IPS-15b (cell line): ENCODE results near the gene IFT88.
"Not testable (repeated sequence)": the region's sequence is repeated elsewhere in the genome, so short reads cannot be mapped to it uniquely, and the experiment has no call there.

Experiments
- H3K27me3 ChIP-seq: one replicate; pipeline ENCODE4 v1.6.1; 2013; ENCODE audit warnings: low read length; ENCODE audit not compliant: control insufficient read depth, insufficient read depth
- H3K36me3 ChIP-seq: one replicate; pipeline ENCODE4 v1.6.1; 2013; ENCODE audit warnings: low read length; ENCODE audit not compliant: control insufficient read depth, insufficient read depth
- H3K4me1 ChIP-seq: one replicate; pipeline ENCODE4 v1.6.1; 2013; ENCODE audit warnings: mild to moderate bottlenecking, low read length; ENCODE audit not compliant: control insufficient read depth, insufficient read depth
- H3K4me3 ChIP-seq: one replicate; pipeline ENCODE4 v1.5.1; 2013; ENCODE audit warnings: low read depth, low read length
- H3K9ac ChIP-seq: one replicate; pipeline ENCODE4 v1.6.1; 2013; ENCODE audit warnings: low read depth, mild to moderate bottlenecking, low read length
- H3K9me3 ChIP-seq: one replicate; pipeline ENCODE4 v1.6.1; 2013; ENCODE audit warnings: mild to moderate bottlenecking, low read length; ENCODE audit not compliant: control insufficient read depth, insufficient read depth

IFT88 gene

DNA sequence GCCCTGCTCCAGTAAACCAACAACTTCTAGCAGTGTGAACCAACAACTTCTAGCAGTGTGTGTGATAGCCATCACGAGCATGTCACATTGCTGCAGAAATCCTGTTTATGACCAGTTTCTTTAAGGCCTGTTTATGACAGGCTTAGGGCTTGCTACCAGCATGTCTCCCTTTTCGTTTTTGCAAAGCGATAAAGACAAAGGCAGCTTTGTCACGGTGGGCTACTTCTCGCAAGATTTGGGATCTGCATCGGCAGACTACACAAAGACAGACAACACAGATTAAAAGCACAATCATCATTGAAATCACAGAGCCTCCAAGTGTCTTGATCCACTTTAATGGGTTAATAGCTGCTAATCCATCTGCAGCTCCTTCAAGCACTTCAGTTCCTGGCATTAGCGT, 111.6 kb downstream of the IFT88 start:
- H3K9ac ChIP-seq, H3K36me3 ChIP-seq, H3K4me3 ChIP-seq, H3K27me3 ChIP-seq, H3K9me3 ChIP-seq, H3K4me1 ChIP-seq: not testable (repeated sequence)

DNA sequence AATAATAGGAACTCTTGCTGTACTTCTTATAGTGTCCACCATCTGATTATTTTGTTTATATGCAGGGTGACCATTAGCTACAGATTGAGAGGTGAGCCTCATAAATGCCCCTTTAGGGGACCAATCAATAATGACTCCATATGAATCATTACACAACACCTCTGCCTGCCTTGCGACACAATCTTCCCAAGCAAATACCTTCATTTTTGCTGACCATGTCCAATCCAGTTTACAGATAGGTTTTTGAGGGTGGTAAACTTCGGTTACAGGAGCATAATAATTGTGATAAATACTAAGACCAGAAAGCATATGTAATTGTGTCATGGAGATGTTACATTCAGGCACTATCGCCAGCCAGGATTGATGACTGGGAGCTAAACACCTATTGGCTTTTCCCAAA, 112.9 kb downstream of the IFT88 start:
- Histone ChIP-seq H3K27me3 (no peaks in the 10 kb centered on the region), H3K9me3 (no peaks in the 10 kb centered on the region), H3K36me3 (no peaks in the 10 kb centered on the region), H3K9ac (no peak overlapping the region), H3K4me3 (no peak overlapping the region), H3K4me1 (peaks cover 4% of the 10 kb centered on the region)

DNA sequence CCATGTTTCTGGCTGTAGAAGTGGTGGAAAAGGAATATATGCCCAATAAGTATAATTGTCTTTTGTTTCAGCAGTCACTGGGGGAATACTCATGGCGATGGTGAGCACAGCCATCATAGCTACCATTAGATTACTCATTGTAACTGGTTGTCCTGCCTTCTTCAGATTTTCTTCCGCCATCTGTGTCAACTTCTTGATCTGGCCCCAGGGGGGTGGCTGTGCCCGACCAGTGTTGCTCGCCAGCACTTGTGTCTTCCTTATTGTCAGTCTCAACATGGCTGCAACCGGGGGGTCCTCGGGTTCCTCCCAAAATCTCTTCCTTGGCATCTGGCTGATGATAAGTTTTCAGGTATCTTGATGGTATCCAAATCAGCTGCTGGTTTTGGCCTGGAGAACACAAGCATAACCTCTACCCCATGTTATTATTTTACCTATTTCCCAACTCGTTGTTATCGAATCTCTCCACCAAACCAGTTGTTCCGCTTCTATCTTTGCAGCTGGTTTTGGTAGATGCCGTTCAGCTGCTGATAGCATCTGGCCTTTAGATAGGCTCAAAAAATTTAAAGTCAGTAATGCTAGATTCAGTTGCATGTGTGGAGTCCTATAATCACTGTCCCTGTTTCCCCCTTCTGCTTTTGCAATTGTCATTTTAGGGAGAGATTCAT, 113.6 kb downstream of the IFT88 start:
- Histone ChIP-seq H3K4me3 (no peak overlapping the region), H3K27me3 (no peaks in the 10 kb centered on the region), H3K36me3 (no peaks in the 10 kb centered on the region), H3K4me1 (peaks cover 5% of the 10 kb centered on the region), H3K9ac (no peak overlapping the region), H3K9me3 (no peaks in the 10 kb centered on the region)

DNA sequence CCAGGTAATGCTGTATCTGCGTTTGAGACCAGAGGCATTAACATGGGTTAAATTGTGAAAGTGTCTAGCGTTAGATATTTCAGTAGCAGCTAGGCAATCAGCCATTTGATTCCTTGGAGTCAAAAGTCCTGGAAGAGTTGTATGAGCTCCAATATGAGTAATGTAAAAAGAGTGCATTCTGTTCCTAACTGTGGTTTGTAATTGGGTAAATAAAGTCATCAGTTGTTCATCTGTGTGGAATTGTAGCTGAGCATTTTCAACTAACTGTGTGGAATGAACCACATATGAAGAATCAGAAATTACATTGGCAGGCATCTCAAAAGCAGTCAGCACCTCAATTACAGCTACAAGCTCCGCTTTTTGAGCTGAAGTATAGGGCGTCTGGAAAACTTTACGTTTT, 114.5 kb downstream of the IFT88 start:
- H3K4me3 ChIP-seq, H3K4me1 ChIP-seq, H3K27me3 ChIP-seq, H3K9me3 ChIP-seq, H3K36me3 ChIP-seq, H3K9ac ChIP-seq: not testable (repeated sequence)

DNA sequence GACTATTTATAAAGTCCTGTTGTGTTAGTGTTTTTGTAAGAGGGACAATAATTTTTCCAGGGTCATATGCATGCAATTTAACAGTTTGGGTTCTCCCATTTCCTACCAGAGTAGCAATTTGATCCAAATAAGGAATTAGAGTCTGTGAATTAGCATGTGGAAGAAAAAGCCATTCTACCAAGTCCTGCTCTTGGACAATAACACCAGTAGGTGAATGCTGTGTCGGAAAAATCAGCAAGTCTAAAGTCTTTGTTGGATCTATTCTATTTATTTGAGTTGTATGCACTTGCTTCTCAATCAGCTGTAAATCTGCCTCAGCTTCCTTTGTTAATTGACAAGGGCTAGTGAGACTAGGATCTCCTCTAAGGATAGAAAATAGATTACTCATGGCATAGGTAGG, 115.1 kb downstream of the IFT88 start:
- Histone ChIP-seq H3K9me3 (no peaks in the 10 kb centered on the region), H3K36me3 (no peaks in the 10 kb centered on the region), H3K4me1 (peaks cover 6% of the 10 kb centered on the region), H3K4me3 (no peak overlapping the region), H3K27me3 (no peaks in the 10 kb centered on the region), H3K9ac (no peak overlapping the region)

DNA sequence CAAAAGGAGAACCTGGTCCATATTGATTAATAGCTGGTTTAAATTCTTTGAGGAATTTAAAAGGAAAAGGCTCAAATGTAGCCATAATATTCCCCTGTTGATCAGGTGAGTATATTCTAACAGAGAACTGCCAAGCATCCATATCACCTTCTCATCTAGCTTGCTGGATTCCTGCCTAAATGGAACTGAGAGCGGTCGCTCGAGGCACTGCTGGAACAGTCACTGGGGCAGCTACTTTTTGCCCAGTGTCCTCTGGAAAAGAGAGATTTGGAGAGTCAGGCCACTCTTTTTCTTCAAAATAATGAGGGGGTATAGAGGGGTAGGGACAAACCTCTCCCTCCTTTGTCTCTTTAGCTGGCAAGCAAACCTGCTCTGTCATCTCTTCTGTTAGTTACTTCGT, 117.1 kb downstream of the IFT88 start:
- H3K9ac ChIP-seq: no peak overlapping the region
- no peaks in the 10 kb centered on the region for H3K36me3 ChIP-seq
- peaks cover 11% of the 10 kb centered on the region for H3K4me1 ChIP-seq
- H3K9me3 ChIP-seq: no peaks in the 10 kb centered on the region
- H3K4me3 ChIP-seq: no peak overlapping the region
- no peaks in the 10 kb centered on the region for H3K27me3 ChIP-seq

DNA sequence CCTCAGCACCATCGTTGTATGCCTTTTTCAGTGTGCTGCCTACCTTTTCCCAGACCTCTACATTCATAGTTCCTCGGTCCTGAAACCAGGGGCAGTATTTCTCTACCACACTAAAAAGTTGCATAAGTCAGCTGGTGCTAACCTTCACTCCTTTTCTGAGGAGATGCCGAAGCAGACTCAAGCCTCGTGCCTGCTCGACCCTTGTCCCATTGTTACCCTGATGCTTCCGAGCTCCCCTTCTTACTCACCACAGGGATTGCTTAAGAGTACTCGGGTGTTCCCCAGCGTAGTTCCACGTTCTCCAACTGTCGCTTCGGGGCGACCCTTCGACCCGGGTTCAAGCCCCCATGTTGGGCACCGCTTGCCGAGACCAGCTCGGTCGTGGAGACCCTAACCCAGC, 117.6 kb downstream of the IFT88 start:
- Histone ChIP-seq H3K27me3 (no peaks in the 10 kb centered on the region), H3K36me3 (no peaks in the 10 kb centered on the region), H3K9me3 (no peaks in the 10 kb centered on the region), H3K4me1 (peaks cover 11% of the 10 kb centered on the region), H3K9ac (no peak overlapping the region), H3K4me3 (no peak overlapping the region)

DNA sequence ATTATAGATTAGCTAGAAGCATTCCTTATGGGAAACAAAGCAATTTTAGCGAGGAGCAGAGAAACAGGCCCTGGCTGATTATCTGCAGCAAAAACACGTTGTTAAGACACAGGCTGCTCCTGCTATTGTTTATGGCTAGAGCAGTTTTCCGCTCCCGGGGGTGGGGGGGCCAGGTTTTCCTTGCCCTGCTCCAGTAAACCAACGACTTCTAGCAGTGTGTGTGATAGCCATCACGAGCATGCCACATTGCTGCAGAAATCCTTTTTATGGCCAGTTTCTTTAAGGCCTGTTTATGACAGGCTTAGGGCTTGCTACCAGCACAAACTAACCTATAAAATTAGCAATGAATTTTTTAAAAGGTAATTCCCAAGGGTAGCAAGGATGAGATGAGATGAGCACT, 118.1 kb downstream of the IFT88 start:
- Histone ChIP-seq H3K27me3 (no peaks in the 10 kb centered on the region), H3K36me3 (no peaks in the 10 kb centered on the region), H3K4me1 (peaks cover 11% of the 10 kb centered on the region), H3K9me3 (no peaks in the 10 kb centered on the region), H3K4me3 (no peak overlapping the region), H3K9ac (no peak overlapping the region)

DNA sequence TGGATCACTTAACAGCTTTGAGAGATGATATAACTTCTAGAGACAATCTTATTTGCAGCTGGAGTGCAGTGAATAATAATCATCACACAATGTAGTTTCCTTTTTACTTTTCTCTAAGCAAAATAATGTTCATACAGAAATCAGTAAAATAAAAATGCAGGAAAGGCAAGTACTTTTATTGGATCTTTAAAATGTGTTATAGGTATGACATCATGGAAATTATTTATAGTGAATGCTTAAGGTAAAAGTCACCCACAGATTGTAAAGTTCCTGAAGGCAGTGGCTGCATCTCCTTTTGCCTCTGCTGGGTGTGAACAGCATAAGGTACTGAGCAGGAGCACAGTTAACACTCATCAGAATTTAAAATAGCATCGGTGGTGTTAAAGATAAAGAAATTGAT, 119.2 kb downstream of the IFT88 start:
- Histone ChIP-seq H3K4me1 (peaks cover 11% of the 10 kb centered on the region), H3K9me3 (no peaks in the 10 kb centered on the region), H3K27me3 (no peaks in the 10 kb centered on the region), H3K36me3 (no peaks in the 10 kb centered on the region), H3K4me3 (no peak overlapping the region), H3K9ac (no peak overlapping the region)

DNA sequence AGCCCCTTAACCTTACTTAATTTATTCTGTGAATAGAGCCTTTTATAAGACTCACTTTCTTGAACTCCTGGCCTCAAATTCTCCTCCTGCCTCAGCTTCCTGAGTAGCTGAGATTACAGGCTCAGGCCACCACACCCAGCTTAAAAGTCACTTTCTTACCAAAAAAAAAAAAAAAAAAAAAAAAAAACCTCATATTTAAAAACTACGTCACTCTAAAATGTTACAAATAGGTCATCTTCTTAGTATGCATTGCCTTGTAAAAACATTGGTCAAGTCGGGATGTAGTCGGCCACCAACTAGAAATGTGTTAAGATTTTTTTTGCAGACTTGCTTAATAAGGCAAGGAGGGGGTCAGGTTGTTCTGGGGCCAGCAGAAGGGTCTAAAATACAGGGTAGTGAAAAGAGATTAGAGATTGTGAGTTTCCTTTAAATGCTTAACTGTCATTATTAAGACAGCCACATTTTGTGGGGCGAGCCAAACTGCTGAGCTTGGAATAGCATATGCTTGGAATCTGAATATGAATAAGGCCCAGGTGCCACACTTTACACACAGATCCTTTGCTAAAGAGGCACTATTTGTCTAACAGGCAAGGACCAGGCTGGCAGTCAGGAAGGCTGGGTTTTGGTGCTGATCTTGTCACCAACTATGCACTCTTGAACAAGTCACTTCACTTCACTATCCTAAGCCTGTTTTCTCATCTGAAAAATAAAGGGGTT, 120.1 kb downstream of the IFT88 start:
- H3K9me3 ChIP-seq: no peaks in the 10 kb centered on the region
- H3K9ac ChIP-seq: no peak overlapping the region
- peaks cover 11% of the 10 kb centered on the region for H3K4me1 ChIP-seq
- H3K27me3 ChIP-seq: no peaks in the 10 kb centered on the region
- H3K4me3 ChIP-seq: no peak overlapping the region
- H3K36me3 ChIP-seq: no peaks in the 10 kb centered on the region

DNA sequence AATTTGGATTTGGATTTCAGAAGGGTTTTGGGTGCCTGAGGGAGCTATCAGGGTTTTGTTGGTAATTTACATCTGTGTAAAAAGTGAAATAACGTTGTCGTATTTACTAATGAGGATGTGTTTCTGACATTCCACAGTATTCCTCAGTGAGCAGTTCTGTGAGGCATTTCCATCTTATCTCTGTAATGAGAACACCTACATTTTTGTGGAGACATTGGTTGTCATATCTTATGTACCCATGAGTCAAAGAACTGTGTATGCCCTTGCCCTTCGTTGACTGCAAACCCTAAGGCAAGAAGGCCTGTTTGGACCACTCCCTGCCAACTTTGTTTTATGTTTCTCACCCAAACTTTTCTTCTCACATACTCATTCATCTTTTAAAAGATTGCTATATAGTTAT, 122.3 kb downstream of the IFT88 start:
- no peak overlapping the region for H3K9ac ChIP-seq
- no peaks in the 10 kb centered on the region for H3K27me3 ChIP-seq
- H3K36me3 ChIP-seq: no peaks in the 10 kb centered on the region
- peaks cover 11% of the 10 kb centered on the region for H3K4me1 ChIP-seq
- no peaks in the 10 kb centered on the region for H3K9me3 ChIP-seq
- H3K4me3 ChIP-seq: no peak overlapping the region

DNA sequence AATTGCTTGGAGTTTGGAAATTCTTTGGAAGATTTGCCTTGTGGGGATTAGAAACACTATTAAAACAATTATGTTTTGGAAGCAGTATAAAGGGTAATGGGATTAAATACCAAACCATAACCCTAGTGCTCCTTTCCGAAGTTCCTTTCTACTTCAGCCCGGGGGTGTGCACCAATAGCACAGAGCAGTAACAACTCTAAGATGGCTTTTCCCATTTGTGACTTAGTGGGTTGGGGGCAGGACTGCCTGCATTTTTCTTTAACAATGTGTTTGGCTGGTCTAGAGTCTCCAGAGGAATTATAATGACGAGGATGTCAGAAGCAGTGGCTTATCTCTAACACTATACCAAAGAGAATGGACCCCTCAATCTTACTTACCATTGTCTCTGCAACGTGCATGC, 124.7 kb downstream of the IFT88 start:
- Histone ChIP-seq H3K9me3 (no peaks in the 10 kb centered on the region), H3K4me3 (no peak overlapping the region), H3K27me3 (no peaks in the 10 kb centered on the region), H3K9ac (no peak overlapping the region), H3K4me1 (peaks cover 8% of the 10 kb centered on the region), H3K36me3 (no peaks in the 10 kb centered on the region)
